ENCODE results near the gene TRIM38.
"Not testable (repeated sequence)": the region's sequence is repeated elsewhere in the genome, so short reads cannot be mapped to it uniquely, and the experiment has no call there.

The TRIM38 gene

DNA sequence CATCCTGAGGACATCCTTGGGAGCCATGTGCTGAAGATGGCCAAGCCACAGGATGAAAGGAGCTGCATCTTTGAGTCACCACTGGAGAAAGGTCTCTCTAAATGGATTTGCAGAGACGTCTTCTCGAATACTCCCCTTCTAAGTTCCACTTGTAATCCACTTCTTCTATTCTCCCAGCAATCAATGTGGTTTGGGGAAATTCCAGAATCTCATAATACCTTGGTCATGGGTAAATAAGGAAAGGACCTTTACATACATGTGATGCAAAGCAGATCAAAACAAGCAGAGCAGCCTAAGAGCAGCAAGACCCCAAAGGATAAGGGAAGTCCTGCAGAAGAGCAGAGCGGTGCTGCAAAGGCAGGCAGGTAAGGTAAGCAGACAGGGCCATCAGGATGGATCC lies 35.3 kb downstream of the TRIM38 start:
- no peak overlapping the region for H3K27ac ChIP-seq
- no peaks in the 10 kb centered on the region for H3K79me2 ChIP-seq (ENCODE audit: insufficient read depth, low read depth)
- no peaks in the 10 kb centered on the region for H4K20me1 ChIP-seq (ENCODE audit: insufficient read depth)
- no peak overlapping the region for H2AFZ ChIP-seq (ENCODE audit: low read depth)
- TF ChIP-seq, protein P1, sequence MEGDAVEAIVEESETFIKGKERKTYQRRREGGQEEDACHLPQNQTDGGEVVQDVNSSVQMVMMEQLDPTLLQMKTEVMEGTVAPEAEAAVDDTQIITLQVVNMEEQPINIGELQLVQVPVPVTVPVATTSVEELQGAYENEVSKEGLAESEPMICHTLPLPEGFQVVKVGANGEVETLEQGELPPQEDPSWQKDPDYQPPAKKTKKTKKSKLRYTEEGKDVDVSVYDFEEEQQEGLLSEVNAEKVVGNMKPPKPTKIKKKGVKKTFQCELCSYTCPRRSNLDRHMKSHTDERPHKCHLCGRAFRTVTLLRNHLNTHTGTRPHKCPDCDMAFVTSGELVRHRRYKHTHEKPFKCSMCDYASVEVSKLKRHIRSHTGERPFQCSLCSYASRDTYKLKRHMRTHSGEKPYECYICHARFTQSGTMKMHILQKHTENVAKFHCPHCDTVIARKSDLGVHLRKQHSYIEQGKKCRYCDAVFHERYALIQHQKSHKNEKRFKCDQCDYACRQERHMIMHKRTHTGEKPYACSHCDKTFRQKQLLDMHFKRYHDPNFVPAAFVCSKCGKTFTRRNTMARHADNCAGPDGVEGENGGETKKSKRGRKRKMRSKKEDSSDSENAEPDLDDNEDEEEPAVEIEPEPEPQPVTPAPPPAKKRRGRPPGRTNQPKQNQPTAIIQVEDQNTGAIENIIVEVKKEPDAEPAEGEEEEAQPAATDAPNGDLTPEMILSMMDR (conservative IDR thresholded peaks at IDR 0.05; ENCODE audit: low read depth, low read length) = no peak
- H3K27me3 ChIP-seq (ENCODE audit: insufficient read depth, low read depth) = no peaks in the 10 kb centered on the region
- H3K4me3 ChIP-seq (IDR thresholded peaks at IDR 0.05; ENCODE audit: insufficient read depth, low read depth, low read length) = no peak overlapping the region
- H3K4me2 ChIP-seq = no peak overlapping the region
- H3K9ac ChIP-seq = no peak overlapping the region
- H3K36me3 ChIP-seq (ENCODE audit: insufficient read depth) = no peaks in the 10 kb centered on the region
- peaks cover 13% of the 10 kb centered on the region for H3K4me1 ChIP-seq (ENCODE audit: low read depth, poor library complexity, severe bottlenecking)

DNA sequence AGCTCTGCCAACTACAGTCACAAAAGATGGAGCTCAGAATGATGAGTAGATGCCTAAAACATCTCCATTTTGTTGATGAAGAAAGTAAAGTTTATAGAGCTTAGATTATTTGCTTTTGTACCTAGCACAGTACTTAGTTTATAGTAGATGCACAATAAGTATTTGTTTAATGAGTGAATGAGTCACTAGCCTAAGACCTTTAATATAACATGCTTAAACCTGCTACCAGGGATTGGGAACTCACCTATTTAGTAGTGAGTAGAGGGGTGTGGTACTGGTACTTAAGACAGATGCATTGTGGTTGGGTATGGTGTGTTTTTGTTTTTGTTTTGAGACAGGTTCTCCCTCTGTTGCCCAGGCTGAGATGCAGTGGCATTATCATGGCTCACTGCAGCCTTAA lies 35.8 kb downstream of the TRIM38 start:
- no peaks in the 10 kb centered on the region for H3K79me2 ChIP-seq (ENCODE audit: insufficient read depth, low read depth)
- no peaks in the 10 kb centered on the region for H3K36me3 ChIP-seq (ENCODE audit: insufficient read depth)
- no peak overlapping the region for H3K9ac ChIP-seq
- H3K27me3 ChIP-seq (ENCODE audit: insufficient read depth, low read depth) = no peaks in the 10 kb centered on the region
- no peak overlapping the region for H3K4me3 ChIP-seq (IDR thresholded peaks at IDR 0.05; ENCODE audit: insufficient read depth, low read depth, low read length)
- H4K20me1 ChIP-seq (ENCODE audit: insufficient read depth) = no peaks in the 10 kb centered on the region
- H2AFZ ChIP-seq (ENCODE audit: low read depth) = no peak overlapping the region
- TF ChIP-seq, protein P1 (conservative IDR thresholded peaks at IDR 0.05; ENCODE audit: low read depth, low read length) = no peak
- H3K27ac ChIP-seq = no peak overlapping the region
- H3K4me1 ChIP-seq (ENCODE audit: low read depth, poor library complexity, severe bottlenecking) = peaks cover 14% of the 10 kb centered on the region
- no peak overlapping the region for H3K4me2 ChIP-seq

DNA sequence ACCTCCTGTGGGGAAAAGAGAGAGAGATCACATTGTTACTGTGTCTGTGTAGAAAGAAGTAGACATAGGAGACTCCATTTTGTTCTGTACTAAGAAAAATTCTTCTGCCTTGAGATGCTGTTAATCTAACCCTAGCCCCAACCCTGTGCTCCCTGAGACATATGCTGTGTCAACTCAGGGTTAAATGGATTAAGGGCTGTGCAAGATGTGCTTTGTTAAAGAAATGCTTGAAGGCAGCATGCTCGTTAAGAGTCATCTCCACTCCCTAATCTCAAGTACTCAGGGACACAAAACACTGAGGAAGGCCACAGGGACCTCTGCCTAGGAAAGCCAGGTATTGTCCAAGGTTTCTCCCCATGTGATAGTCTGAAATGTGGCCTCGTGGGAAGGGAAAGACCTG lies 36.6 kb downstream of the TRIM38 start:
- not testable (repeated sequence) for H3K4me2 ChIP-seq; H3K27ac ChIP-seq; H3K4me3 ChIP-seq (IDR thresholded peaks at IDR 0.05; ENCODE audit: insufficient read depth, low read depth, low read length); H3K79me2 ChIP-seq (ENCODE audit: insufficient read depth, low read depth); H2AFZ ChIP-seq (ENCODE audit: low read depth); H3K4me1 ChIP-seq (ENCODE audit: low read depth, poor library complexity, severe bottlenecking); H3K36me3 ChIP-seq (ENCODE audit: insufficient read depth); H4K20me1 ChIP-seq (ENCODE audit: insufficient read depth); H3K9ac ChIP-seq; H3K27me3 ChIP-seq (ENCODE audit: insufficient read depth, low read depth)

DNA sequence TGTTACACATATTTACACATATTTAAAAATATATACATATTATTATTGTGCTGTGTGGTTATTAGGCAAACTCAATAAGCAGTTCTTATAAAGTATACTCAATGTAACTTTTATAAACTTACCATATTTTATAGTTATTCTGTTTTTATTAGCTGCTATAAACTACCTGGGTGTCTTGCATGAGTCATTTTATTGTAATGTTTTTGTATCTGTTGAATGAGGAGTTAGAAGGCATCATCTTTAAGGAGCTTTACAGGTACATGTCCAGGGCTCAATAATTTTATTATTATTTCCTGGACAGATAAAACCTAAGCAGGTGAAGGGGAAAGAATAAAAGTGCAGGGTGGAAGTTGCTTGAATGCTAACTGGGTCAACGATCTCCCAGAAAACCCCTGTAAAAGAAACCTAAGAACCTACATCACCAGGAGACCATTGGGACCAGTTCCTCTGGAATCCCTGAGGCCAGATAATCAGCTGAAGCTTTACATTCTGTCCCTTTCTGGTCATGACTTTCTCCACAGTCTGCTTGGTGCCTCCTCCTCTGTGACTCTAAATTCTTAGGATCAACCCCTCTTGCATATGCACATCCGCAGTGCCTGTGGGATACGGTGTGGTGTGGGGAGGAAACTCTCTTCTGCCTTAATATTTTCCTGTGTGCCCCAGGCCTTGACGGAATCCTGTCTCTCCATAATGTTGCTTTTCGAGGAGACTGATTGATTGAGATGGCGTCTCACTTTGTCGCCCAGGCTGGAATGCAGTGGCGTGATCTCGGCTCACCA lies 38.0 kb downstream of the TRIM38 start:
- Histone ChIP-seq H3K36me3 (ENCODE audit: insufficient read depth) (no peaks in the 10 kb centered on the region), H3K27me3 (ENCODE audit: insufficient read depth, low read depth) (no peaks in the 10 kb centered on the region), H3K4me1 (ENCODE audit: low read depth, poor library complexity, severe bottlenecking) (peaks cover 5% of the 10 kb centered on the region), H3K9ac (no peak overlapping the region), H3K4me2 (no peak overlapping the region), H3K27ac (no peak overlapping the region), H3K4me3 (IDR thresholded peaks at IDR 0.05; ENCODE audit: insufficient read depth, low read depth, low read length) (no peak overlapping the region), H4K20me1 (ENCODE audit: insufficient read depth) (no peaks in the 10 kb centered on the region), H3K79me2 (ENCODE audit: insufficient read depth, low read depth) (no peaks in the 10 kb centered on the region), H2AFZ (ENCODE audit: low read depth) (no peak overlapping the region)
- TF ChIP-seq, protein P1 (conservative IDR thresholded peaks at IDR 0.05; ENCODE audit: low read depth, low read length) = no peak

DNA sequence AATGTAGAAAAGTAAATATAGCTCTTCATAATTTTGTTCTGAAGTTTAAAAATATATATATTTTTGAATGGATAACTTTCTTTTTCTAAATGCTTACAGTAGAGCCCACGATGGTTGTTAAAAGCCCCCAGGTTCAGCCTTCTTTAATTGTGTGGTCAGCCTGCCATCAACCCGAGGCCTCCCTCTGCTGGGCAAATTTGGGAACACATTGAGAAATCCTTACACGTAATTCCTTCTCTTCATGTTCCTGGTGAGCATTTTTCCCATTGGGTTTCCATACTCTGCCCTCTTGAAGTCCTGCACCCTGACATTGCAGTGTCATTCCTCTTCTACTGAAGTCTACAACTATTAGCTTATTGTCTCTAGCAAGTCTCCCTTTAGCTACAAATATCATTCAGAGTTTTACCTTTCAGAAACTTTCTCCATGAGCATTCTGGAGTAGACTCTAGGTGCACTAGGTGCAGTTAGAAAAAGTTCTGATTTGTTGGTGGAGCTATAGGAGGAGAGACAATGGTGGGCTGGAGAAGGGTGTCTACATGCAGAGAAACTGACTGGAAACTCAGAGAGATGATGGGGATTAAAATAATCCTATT lies 40.6 kb downstream of the TRIM38 start:
- H3K27me3 ChIP-seq (ENCODE audit: insufficient read depth, low read depth) = no peaks in the 10 kb centered on the region
- H3K27ac ChIP-seq = no peak overlapping the region
- no peak overlapping the region for H3K9ac ChIP-seq
- no peak overlapping the region for H3K4me2 ChIP-seq
- no peaks in the 10 kb centered on the region for H3K36me3 ChIP-seq (ENCODE audit: insufficient read depth)
- peaks cover 5% of the 10 kb centered on the region for H3K4me1 ChIP-seq (ENCODE audit: low read depth, poor library complexity, severe bottlenecking)
- TF ChIP-seq, protein P1 (conservative IDR thresholded peaks at IDR 0.05; ENCODE audit: low read depth, low read length) = peak; percentile 83
- H3K79me2 ChIP-seq (ENCODE audit: insufficient read depth, low read depth) = no peaks in the 10 kb centered on the region
- no peak overlapping the region for H3K4me3 ChIP-seq (IDR thresholded peaks at IDR 0.05; ENCODE audit: insufficient read depth, low read depth, low read length)
- no peaks in the 10 kb centered on the region for H4K20me1 ChIP-seq (ENCODE audit: insufficient read depth)
- no peak overlapping the region for H2AFZ ChIP-seq (ENCODE audit: low read depth)
